VCaP (cell line): ENCODE results near the gene URAD.
"Not testable (repeated sequence)": the region's sequence is repeated elsewhere in the genome, so short reads cannot be mapped to it uniquely, and the experiment has no call there.

Experiments
- H3K27ac ChIP-seq: fragments of 450-650 bp; 2 replicates; pipeline ENCODE4 v1.5.1; 2017
- CTCF ChIP-seq: fragments of 450-650 bp; conservative IDR thresholded peaks from 2 replicates; pipeline ENCODE4 v1.5.1; 2017; ENCODE audit warnings: mild to moderate bottlenecking, moderate library complexity

The URAD gene

GRCh38 chr13:28012383-28012782 lies 23.9 kb upstream of the URAD start:
- H3K27ac ChIP-seq = no peak overlapping the region
- no peak for TF ChIP-seq CTCF

- TF ChIP-seq CTCF = no peak
- no peak overlapping the region for H3K27ac ChIP-seq
Observed at GRCh38 chr13:28010046-28010445, 21.6 kb upstream of the URAD start.

GRCh38 chr13:28005016-28005415 lies 16.5 kb upstream of the URAD start:
- not testable (repeated sequence) for H3K27ac ChIP-seq

- no peak overlapping the region for H3K27ac ChIP-seq
- TF ChIP-seq CTCF = no peak
Observed at GRCh38 chr13:28002886-28003698, 14.6 kb upstream of the URAD start.

GRCh38 chr13:28001837-28002473 lies 13.5 kb upstream of the URAD start:
- H3K27ac ChIP-seq = no peak overlapping the region
- no peak for TF ChIP-seq CTCF

- TF ChIP-seq CTCF = no peak
- H3K27ac ChIP-seq = no peak overlapping the region
Observed at GRCh38 chr13:28001049-28001448, 12.6 kb upstream of the URAD start.

- no peak for TF ChIP-seq CTCF
- H3K27ac ChIP-seq = no peak overlapping the region
Observed at GRCh38 chr13:28000567-28000966, 12.1 kb upstream of the URAD start.
